Activated CD8-positive, alpha-beta T cell treated with anti-CD3 and anti-CD28 coated beads, Interleukin-2, amount 10 ng/mL, durations not matched to agents 7 days and 5 days (primary cell): Measurements from ENCODE around the gene LTO1. TPM values are rescaled to one million over a fixed set of nuclear protein-coding genes. Genes with fewer than 3 reads are reported as not detected.

Source experiments
- ATAC-seq: fragments of 150-1000 bp; cut with Tn5 transposase; one replicate; pipeline ENCODE4 v1.10.0; 2021; ENCODE audit warnings: moderate library complexity
- CTCF ChIA-PET: fragments of 350-600 bp; sonication (Branson Sonifier 250); formaldehyde crosslinking; loops from one replicate; lab custom pipeline; 2021; ENCODE audit warnings: antibody characterized with exemption; lab: Charles Lee
- POLR2A ChIA-PET: fragments of 350-600 bp; sonication (Branson Sonifier 250); formaldehyde crosslinking; loops from one replicate; lab custom pipeline; 2021; ENCODE audit warnings: antibody characterized with exemption; lab: Charles Lee
- DNase-seq: peaks from one replicate; pipeline ENCODE4 v3.0.0-alpha.2; 2020
- H3K27ac Mint-ChIP-seq: one replicate; pipeline ENCODE4 v1.8.0; 2021; ENCODE audit warnings: mild to moderate bottlenecking, mixed read lengths
- H3K27me3 Mint-ChIP-seq: one replicate; pipeline ENCODE4 v1.8.0; 2021; ENCODE audit warnings: low read depth, mixed read lengths
- H3K36me3 Mint-ChIP-seq: one replicate; pipeline ENCODE4 v1.8.0; 2021; ENCODE audit warnings: low read depth, mixed read lengths
- H3K4me1 Mint-ChIP-seq: one replicate; pipeline ENCODE4 v1.8.0; 2021; ENCODE audit warnings: low read depth, mixed read lengths
- H3K4me3 Mint-ChIP-seq: one replicate; pipeline ENCODE4 v1.8.0; 2021; ENCODE audit warnings: mild to moderate bottlenecking, mixed read lengths
- H3K9me3 Mint-ChIP-seq: one replicate; pipeline ENCODE4 v1.8.0; 2022; ENCODE audit warnings: mixed read lengths; ENCODE audit not compliant: insufficient read depth
- total RNA-seq, 2 experiments: library from RNA; stranded (reverse); gene quantifications; one replicate each; pipeline ENCODE4 v1.2.3, GENCODE V29; 2021

Gene LTO1
- total RNA-seq, 2 experiments from 2014 or later = 21.0 to 23.0 TPM

GRCh38 chr11:69667619-69668604 lies 7.2 kb downstream of the LTO1 start:
- DNase-seq = no peak
- no peak overlapping the region for H3K4me3 Mint-ChIP-seq
- H3K36me3 Mint-ChIP-seq = peaks cover 23% of the 10 kb centered on the region
- ChIA-PET CTCF (interaction anchor here (1.1 kb wide), 1 partner anchor 48 kb away, joined by 3 read pairs; no protein-coding TSS in a partner anchor), POLR2A (no interaction called here)
- peaks cover 9% of the 10 kb centered on the region for H3K4me1 Mint-ChIP-seq
- no peak overlapping the region for H3K27ac Mint-ChIP-seq
- ATAC-seq = no peak
- no peaks in the 10 kb centered on the region for H3K27me3 Mint-ChIP-seq
- H3K9me3 Mint-ChIP-seq = no peaks in the 10 kb centered on the region

DNA sequence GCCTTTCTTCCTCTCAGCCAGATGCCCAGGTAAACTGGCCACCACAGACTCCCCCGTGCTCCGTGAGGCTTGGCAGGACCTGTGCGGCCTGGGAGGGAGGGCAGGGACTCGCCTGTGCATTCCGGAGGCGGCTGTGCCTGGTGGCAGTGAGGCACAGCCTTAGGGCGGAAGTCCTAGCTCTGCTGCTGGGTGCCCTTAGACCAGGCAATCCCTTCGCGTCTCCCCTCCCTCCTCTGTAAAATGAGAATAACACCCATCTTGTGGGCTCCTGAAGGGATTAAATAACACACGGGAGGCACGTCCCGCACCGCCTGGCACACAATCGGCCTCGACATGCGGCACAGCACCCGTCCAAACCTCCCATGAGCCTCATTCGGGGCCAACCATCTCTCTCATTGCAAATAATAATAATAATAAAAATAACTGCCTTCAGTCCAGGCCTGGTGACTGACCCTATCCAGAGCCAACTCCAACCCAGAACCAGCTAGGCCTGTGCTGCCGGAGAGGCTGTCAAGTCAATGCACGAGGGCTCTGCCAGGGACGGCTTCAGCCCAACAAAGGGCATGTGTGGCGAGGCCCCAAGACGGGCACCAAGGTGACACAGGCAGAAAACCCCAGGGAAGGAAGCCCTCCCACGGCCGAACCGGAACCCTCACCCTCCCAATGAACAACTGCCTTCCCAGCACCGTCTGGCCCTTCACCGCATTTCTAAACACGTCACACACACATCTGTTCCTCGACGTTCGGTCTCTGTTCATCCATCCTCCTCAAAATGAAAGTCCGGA lies 8.2 kb downstream of the LTO1 start:
- CTCF ChIA-PET = interaction anchor here (1.1 kb wide), 1 partner anchor 49 kb away, joined by 3 read pairs; no protein-coding TSS in a partner anchor
- DNase-seq = no peak

GRCh38 chr11:69666261-69666660 lies 8.9 kb downstream of the LTO1 start:
- ATAC-seq (no peak), DNase-seq (no peak)
- Mint-ChIP-seq H3K9me3 (no peaks in the 10 kb centered on the region), H3K27ac (no peak overlapping the region), H3K27me3 (no peaks in the 10 kb centered on the region), H3K36me3 (peaks cover 13% of the 10 kb centered on the region), H3K4me3 (no peak overlapping the region), H3K4me1 (peaks cover 5% of the 10 kb centered on the region)
- POLR2A ChIA-PET = interaction anchor here (0.7 kb wide), 1 partner anchor 9 kb away, joined by 3 read pairs; no protein-coding TSS in a partner anchor
- CTCF ChIA-PET = no interaction called here

More for the DNA sequence above, 8.2 kb downstream of the LTO1 start:
- Mint-ChIP-seq H3K4me1 (peaks cover 5% of the 10 kb centered on the region), H3K27me3 (no peaks in the 10 kb centered on the region), H3K9me3 (no peaks in the 10 kb centered on the region), H3K27ac (no peak overlapping the region), H3K36me3 (peaks cover 16% of the 10 kb centered on the region), H3K4me3 (no peak overlapping the region)
- ATAC-seq = no peak
- POLR2A ChIA-PET = interaction anchor here (0.7 kb wide), 1 partner anchor 9 kb away, joined by 3 read pairs; no protein-coding TSS in a partner anchor

DNA sequence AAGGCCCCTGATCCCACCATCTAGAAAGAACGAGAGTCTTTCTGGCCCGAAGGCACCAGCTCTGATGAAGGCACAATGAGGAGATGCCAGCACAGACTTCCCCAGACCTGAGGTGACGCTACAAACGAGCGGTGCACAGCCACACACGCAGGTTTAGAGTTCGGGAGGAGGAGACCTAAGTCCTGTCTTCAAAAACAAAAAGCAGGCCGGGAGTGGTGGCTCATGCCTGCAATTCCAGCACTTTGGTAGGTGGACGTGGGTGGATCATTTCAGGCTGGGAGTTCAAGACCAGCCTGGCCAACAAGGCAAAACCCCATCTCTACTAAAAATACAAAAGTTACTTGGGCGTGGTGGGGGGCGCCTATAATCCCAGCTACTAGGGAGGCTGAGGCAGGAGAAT lies 9.5 kb downstream of the LTO1 start:
- POLR2A ChIA-PET = no interaction called here
- Mint-ChIP-seq H3K4me1 (peaks cover 5% of the 10 kb centered on the region), H3K27ac (no peak overlapping the region), H3K36me3 (peaks cover 13% of the 10 kb centered on the region), H3K9me3 (no peaks in the 10 kb centered on the region), H3K27me3 (no peaks in the 10 kb centered on the region), H3K4me3 (no peak overlapping the region)
- ATAC-seq (no peak), DNase-seq (no peak)
- CTCF ChIA-PET = no interaction called here

DNA sequence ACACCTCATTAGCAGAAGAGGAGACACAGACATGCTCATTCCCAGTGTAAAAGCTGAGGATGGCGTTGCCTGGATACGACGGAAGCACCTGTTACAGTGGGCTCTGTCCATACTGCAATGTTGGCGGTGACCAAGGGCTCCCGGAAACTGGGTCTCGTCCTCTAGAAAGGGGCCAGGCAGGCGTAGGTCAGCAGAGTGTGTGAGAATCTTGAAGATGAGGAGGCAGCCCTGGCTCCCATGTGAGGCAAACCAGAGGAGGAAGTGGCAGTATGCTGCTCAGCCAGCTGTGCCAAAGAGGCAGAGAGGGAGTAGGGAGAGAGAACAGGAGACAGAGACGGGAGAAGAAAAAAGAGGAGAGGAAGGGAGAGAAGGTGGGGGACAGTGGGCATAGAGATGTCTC lies 10.3 kb downstream of the LTO1 start:
- CTCF ChIA-PET = no interaction called here
- ATAC-seq (no peak), DNase-seq (no peak)
- Mint-ChIP-seq H3K4me1 (peaks cover under 1% of the 10 kb centered on the region), H3K27me3 (no peaks in the 10 kb centered on the region), H3K36me3 (peaks cover 7% of the 10 kb centered on the region), H3K9me3 (no peaks in the 10 kb centered on the region), H3K4me3 (no peak overlapping the region), H3K27ac (no peak overlapping the region)
- POLR2A ChIA-PET = interaction anchor here (1.6 kb wide), 1 partner anchor 10 kb away, joined by 3 read pairs; the partner anchor contains the start of gene LTO1

DNA sequence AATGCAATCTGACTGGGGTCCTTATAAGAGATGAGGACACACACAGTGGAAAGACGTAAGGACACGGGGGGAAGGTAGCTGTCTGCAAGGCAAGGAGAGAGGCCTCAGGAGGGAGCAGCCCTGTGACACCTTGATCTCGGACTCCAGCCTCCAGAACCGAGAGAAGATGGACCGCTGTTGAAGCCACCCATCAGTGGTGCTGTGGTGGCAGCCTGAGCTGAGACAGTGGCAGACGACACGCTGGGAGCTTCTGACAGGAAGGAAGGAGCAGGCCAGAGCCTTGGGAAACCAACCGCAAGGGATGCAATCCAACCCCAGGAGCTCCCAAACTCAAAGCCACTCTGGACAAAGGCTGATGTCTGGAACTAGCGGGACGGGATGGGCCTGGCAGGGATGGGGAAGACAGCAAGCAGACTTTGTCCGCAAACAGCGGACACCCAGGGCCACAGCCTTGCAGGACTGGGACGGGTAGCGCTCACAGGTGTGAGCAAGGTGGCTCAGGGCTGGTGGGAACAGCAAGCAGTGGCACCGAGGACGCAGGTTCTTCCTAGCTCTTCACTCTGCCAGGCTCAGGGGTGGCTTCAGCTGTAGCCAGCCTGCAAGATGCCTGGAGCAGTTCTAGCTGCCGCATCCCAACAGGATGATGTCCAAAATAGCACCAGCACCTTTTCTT lies 10.9 kb downstream of the LTO1 start:
- Mint-ChIP-seq H3K4me3 (no peak overlapping the region), H3K4me1 (no peaks in the 10 kb centered on the region), H3K27me3 (no peaks in the 10 kb centered on the region), H3K36me3 (peaks cover 7% of the 10 kb centered on the region), H3K9me3 (no peaks in the 10 kb centered on the region), H3K27ac (no peak overlapping the region)
- POLR2A ChIA-PET = interaction anchor here (1.6 kb wide), 1 partner anchor 10 kb away, joined by 3 read pairs; the partner anchor contains the start of gene LTO1
- DNase-seq = no peak
- CTCF ChIA-PET = interaction anchor here (1.0 kb wide), 2 partner anchors 9 to 598 kb away, joined by 3 to 4 read pairs; no protein-coding TSS in a partner anchor
- ATAC-seq = no peak

DNA sequence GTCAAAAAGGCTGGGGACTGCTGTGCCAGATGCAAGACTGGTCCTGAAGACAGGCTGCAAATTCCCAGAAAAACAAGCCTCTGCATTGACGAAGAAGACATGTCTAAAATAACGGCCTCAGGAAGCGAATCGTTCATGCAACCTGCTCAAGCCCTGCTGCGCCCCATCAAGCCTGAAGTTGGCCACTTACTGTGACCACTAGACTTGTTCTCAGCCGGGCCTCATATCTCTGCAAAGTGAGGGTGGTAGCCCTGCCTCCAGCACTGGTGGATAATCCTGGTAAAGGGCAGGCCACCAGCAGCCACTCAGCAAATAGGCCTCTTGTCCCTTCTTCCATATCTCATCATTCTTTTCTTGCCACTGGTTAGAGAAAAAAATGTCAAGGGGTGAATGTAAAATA lies 11.8 kb downstream of the LTO1 start:
- H3K4me1 Mint-ChIP-seq = no peaks in the 10 kb centered on the region
- ATAC-seq (no peak), DNase-seq (no peak)
- no peaks in the 10 kb centered on the region for H3K27me3 Mint-ChIP-seq
- CTCF ChIA-PET = no interaction called here
- no peaks in the 10 kb centered on the region for H3K9me3 Mint-ChIP-seq
- no peak overlapping the region for H3K4me3 Mint-ChIP-seq
- H3K27ac Mint-ChIP-seq = no peak overlapping the region
- POLR2A ChIA-PET = no interaction called here
- peaks cover 7% of the 10 kb centered on the region for H3K36me3 Mint-ChIP-seq

- POLR2A ChIA-PET = no interaction called here
- Mint-ChIP-seq H3K4me1 (no peaks in the 10 kb centered on the region), H3K27me3 (no peaks in the 10 kb centered on the region)
Measured at GRCh38 chr11:69662806-69663205, 12.3 kb downstream of the LTO1 start.

DNA sequence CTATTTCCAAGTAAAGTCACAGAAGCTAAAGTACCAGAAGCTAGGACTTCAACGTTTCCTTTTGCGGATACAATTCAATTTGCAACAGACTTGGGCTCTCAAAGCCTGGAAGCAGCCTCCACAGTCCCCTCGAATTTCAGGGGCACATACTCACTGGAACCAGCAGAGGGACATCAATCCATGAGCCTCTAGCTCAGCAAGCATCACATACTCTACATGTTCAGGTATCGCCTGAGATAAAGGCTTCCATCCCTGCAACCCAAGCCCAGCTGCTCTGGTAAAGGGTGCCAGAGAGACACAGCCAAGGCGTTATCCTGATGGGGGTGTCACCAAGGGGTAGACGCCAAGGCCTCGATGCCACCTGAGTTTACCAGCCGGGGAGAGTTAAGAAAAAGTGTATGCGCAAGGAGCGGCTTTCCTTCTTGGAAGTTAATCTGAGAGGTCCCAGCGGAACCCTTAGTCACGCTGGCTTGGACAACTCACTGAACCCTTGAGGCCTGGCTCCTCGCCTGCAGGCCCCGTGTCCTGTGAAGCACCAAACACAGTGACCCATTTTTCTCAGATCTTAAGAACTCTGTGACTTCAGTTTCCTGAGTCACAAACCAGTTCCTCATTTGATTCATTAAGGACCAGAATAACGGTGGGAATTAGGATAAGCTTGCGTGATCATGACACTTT lies 13.0 kb downstream of the LTO1 start:
- Mint-ChIP-seq H3K9me3 (no peaks in the 10 kb centered on the region), H3K36me3 (peaks cover 4% of the 10 kb centered on the region), H3K4me3 (no peak overlapping the region), H3K4me1 (no peaks in the 10 kb centered on the region), H3K27me3 (no peaks in the 10 kb centered on the region), H3K27ac (no peak overlapping the region)
- POLR2A ChIA-PET = no interaction called here
- CTCF ChIA-PET = interaction anchor here (2.3 to 5.4 kb wide), 2 partner anchors 9 to 12 kb away, joined by 10 to 33 read pairs; no protein-coding TSS in a partner anchor
- DNase-seq (no peak), ATAC-seq (no peak)

More at GRCh38 chr11:69662806-69663205, 12.3 kb downstream of the LTO1 start:
- no peak for DNase-seq
- Mint-ChIP-seq H3K4me3 (no peak overlapping the region), H3K27ac (no peak overlapping the region), H3K36me3 (peaks cover 7% of the 10 kb centered on the region), H3K9me3 (no peaks in the 10 kb centered on the region)
- ATAC-seq = no peak
- CTCF ChIA-PET = interaction anchor here (2.3 to 5.4 kb wide), 2 partner anchors 8 to 11 kb away, joined by 10 to 33 read pairs; no protein-coding TSS in a partner anchor

DNA sequence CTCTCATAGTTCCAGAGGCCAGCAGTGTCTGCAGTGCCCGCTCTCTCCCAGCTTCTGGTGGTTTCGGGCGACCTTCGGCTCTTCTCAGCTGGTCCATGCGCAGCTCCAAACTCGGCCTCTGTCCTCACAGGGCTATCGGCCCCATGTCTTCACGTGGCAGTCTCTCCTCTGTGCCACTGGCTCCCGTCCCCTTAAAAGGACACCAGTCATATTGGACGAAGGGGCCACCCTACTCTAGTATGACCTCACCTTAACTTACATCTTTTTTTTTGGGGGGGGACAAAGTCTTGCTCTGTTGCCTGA lies 13.8 kb downstream of the LTO1 start:
- Mint-ChIP-seq H3K36me3 (peaks cover 4% of the 10 kb centered on the region), H3K27ac (no peak overlapping the region), H3K4me3 (no peak overlapping the region), H3K9me3 (no peaks in the 10 kb centered on the region), H3K4me1 (no peaks in the 10 kb centered on the region), H3K27me3 (no peaks in the 10 kb centered on the region)
- DNase-seq (no peak), ATAC-seq (no peak)
- ChIA-PET POLR2A (no interaction called here), CTCF (interaction anchor here (2.3 to 5.4 kb wide), 2 partner anchors 10 to 13 kb away, joined by 10 to 33 read pairs; no protein-coding TSS in a partner anchor)
